Measurements from ENCODE around the gene CEBPE. TPM values are rescaled to one million over a fixed set of nuclear protein-coding genes. Genes with fewer than 3 reads are reported as not detected.
"Not testable (repeated sequence)": the region's sequence is repeated elsewhere in the genome, so short reads cannot be mapped to it uniquely, and the experiment has no call there.

CEBPE gene
- total RNA-seq, 1 donor from 2014 or later: 0.09 TPM

DNA sequence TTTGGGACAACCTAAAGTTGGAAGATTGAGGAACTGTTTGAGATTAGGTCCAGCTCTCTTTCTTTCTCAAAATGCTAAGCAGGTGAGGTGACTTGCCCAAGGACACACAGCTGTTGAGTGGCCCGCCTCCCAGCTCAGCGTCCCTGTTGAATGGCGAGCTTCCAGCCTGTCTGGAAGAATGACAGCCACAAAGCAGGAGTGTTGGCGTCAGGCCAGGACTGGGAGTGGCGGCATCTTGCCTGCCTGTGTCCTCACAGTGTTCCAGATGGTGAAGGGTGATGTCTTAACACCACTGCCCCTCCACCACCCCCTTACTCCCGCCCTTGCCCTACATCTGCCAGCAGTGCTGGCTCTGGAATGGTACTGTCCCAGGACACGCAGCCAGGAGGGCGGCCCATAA is 4.4 kb upstream of the CEBPE start:
- intact Hi-C loops (cut with micrococcal nuclease): loop anchor here (5.0 kb wide), 1 partner anchor 174 kb away; no protein-coding TSS in a partner anchor

DNA sequence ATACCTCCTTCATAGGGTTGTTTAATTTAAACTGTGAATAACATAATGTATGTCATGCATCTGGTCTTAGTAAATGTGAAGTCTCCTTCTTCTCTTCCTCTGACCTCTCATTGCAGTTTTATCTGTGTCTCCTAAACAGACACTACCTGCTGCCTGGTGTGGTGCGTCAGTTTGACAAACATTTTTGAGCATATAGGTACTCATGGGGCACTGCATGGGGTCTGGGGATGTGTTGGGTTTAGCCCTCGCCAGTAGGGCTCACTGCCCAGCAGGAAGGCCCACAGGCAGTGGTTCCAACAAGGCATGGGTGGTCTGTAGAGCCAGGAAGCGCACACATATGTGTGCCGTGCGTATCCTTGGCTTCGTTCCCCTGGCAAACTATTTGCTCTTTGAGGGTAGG is 3.0 kb upstream of the CEBPE start:
- intact Hi-C loops (cut with micrococcal nuclease): loop anchor here (5.0 kb wide), 1 partner anchor 175 kb away; no protein-coding TSS in a partner anchor

DNA sequence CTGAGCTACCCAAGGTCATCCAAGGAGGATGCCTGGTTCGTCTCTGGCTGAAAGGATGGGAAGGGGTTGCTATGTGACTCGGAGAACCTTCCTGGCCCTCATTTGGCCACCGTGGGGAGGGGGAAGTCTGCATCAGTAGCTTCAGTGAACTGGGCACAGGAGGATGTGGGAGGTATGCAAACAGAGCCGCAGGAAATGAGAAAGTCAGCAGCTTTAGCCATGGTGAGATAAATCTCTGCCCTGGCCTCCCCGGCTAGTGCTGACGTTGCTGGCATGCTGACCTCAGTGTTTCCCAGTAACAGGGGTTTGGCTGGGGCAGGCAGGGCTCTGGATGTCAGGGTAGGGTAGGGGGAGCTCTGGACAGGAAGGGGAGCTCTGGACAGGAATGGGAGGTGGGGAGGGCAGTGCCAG is 2.3 kb upstream of the CEBPE start:
- intact Hi-C loops (cut with micrococcal nuclease): loop anchor here (1.0 to 5.0 kb wide), 2 partner anchors 66 to 176 kb away; no protein-coding TSS in a partner anchor

DNA sequence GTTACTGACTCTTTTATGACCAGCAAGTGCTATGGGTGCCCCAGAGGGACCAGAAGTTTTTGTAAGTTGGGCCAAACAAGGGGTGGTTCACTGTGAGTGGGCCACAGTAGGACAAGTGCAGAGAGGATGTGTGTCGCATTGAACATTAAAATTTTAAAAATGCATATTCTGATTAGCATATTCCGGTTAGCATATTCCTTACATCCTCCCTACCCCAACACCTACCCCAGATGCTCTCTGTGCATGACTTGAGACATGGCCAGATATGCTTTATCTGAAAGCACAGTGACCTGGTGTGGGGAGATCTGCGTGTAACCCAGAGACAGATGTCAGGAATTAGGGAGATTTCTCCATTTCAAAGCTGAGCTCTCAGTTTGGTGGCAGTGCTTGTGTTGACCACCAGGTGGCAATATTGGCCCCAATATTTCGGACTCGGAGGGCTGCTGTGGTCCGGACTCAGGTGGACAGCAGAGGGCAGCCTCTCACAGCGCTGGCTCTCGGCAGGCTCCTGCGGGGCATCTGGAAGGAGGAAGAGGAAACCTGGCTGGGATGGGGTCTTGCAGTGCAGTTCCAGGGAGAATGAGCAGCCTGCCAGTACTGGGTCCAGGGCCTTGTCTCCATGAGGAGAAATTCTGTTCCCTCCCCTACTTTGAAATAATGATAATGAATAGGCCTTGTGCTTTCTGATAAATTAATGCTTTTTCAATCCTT is 1.6 kb upstream of the CEBPE start:
- intact Hi-C loops (cut with micrococcal nuclease): loop anchor here (1.0 to 5.0 kb wide), 3 partner anchors 67 to 260 kb away; no protein-coding TSS in a partner anchor

DNA sequence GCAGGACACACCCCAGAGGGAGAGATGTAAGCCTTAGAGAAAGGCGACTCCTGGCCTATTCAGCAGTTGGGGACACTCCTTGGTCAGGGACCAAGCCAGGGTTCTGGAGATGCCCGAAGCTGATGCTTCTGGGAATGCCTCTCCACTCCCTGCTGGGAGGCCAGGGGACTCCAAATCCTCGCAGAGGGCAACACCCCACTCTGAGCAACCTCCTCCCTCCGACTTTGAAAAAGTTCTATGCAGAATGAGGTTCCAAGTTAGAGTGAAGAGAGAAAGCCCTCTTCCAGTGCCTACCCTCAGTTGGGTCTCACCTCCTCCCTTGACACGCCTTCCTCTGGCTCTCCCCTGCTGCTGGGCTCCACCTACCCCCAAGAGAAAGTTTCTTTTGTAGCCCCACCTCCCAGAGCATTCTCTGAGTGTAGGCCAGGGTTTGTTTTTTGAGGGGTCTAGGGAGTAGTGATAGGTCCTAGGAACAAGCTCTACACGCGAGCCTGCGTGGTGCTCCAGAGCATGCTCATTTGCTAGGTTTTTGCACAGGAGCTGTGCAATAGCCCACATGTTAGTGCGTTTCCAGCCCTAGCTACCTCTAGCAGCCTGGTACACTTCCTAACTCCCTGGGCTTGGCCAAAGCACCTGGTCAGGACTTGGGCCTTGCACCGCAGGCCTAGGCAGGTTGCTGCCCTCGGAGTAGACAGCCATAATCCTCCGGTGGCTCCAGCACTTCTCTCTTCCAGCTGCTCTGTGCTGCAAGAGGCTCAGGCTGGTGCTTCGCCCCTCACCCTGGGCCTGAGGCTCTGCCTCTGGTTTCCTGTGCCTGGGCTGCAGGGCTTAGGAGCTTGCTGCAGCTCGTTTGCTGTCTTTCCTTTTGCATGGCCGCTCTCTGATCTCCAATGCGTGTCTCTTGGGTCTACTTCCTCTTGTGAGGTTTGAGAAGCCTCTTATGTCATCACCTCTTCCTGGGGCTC is 590 bp upstream of the CEBPE start:
- intact Hi-C loops (cut with micrococcal nuclease): loop anchor here (1.0 to 5.0 kb wide), 2 partner anchors 178 to 261 kb away; no protein-coding TSS in a partner anchor

DNA sequence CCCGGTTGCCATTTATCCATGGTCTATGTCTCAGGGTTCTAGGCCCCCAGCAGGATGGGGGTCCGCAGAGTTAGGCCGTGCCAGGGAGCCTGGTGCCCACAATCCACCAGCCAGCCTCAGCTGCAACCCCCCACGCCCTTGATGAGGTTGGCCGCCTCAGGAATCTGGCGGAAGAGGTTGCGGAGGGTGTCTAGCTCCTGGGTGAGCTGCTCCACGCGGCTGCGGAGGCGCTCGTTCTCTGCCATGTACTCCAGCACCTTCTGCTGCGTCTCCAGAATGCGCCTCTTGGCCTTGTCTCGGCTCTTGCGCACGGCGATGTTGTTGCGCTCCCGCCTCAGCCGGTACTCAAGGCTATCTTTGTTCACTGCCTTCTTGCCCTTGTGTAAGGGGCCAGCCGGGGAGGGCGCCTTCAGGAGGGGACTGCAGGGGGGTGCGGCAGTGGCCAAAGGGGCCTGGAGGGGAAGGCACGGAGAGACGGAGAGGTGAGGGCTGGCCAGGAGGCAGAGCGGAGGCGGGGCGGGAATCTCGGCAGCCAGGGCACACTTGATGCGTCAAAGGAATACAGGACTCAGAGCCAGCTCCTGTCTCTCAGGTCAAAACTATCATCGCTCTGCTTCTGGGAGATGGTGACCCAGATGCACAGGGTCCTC is 1.6 kb downstream of the CEBPE start:
- intact Hi-C loops (cut with micrococcal nuclease): no loop called here

DNA sequence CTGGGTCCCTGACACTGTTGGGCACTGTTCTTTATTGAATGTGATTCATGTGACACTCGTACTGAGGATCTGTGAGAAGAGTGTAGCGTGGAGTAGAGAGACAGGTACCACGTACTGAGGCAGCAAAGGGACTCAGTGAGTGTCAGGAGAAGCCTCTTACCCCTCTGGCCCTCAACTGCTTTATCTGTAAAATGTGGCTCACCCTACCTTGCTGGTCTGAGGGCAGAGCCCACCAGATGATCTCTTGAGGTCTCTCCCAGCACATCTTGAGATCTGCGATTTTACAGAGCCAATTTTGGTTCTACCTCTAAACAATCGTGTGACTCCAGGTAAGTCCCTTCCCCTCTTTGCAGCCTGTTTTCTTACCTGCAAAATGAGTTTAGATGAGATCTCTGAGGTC is 3.1 kb downstream of the CEBPE start:
- intact Hi-C loops (cut with micrococcal nuclease): no loop called here

DNA sequence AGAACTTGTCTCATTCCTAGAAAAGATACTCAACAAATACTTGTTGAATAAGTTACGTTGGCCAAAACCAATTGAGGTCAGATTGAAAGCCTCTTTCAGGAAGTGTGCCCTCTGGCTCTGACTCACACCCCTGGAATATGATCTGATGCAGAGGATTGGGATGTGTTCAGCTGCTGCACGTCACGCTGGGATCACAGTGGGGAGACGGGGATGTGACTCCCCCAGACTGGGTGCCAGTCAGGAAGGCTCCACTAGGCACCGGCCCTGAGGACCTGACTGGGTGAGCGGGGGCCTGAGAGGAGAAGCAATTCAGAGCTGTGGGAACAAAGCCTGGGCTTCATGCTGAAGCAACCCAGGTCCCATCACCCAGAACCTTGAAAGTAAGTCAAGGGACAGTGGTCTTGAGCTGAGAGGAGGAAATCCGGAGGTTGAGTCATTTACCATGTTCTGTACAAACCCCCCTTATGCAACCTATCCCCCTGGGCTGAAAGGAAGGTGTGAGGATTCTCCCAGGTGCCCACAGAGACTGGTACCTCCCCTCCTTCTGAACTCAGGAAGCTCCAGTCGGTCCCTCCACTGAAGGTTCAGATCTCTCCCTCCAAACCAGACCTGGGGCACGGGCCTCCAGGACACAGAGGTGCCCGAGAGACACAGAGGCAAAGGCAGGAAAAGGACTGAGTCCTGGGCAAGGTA is 3.9 kb downstream of the CEBPE start:
- intact Hi-C loops (cut with micrococcal nuclease): no loop called here

DNA sequence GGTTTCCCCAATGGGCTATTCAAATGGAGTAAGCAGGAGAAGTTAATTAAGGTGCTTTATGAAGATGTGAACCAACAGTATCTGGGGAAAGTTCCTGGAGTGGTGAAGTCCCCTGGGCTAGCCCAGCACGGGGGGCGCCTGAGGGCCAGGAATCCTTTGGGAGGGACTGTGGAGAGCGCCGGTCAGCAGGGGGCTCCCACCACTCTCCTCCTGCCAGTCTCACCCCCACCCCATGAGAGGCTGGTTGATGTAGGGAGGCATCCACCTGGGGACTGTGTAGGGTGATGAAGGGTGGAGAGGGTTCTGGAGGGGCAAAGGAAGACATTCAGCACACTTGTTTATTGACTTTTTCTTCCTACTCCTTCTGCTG is 4.4 kb downstream of the CEBPE start:
- intact Hi-C loops (cut with micrococcal nuclease): no loop called here

DNA sequence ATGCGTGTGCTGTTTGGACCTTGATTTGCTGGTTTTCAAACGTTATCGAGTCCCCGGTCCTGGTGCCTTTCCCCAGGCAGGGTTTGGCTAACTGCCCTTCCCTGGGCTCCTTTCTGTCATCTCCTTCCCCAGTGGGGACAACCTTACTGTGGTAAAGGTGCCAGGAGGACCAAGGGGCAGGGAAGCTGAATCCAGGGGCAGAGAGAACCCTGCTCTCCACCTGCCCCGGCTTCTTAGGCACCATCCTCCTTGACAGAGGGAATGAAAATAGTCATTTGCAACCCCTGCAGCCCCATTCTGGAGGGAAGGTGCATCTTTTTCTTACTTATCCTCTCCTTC is 5.0 kb downstream of the CEBPE start:
- intact Hi-C loops (cut with micrococcal nuclease): no loop called here

DNA sequence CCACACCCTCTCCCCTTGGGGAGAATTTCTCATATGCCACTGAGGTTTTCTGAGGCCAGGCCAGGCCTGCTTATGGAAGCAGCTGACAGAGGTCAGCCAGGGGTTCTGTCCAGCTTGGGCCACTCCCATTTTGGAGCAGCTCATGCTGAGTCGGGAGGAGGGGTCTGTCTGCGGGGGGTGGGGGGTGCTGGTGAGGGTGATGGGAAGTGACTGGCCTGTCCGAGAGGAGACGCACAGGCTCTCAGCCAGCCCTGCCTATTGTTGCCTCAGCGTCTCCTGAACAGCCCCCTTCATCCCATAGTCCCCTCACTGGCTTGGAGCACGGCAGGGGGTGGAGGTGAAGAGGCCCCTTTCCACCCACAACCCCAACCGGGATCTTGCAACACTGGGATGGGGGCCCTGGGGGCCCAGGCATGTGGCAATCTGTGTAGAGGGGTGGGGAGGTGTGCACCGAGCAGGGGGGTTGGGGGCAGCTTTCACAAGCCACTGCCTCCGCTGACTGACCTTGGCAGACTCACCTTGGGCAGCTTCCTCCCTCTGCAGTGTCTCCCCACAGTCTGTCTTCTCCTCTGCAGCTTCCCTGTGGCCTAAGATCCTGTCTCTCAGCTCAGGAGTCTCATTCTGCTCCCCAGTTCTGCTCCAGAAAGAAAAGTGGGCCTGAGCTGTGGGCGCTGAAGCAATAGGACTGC is 5.5 kb downstream of the CEBPE start:
- intact Hi-C loops (cut with micrococcal nuclease): no loop called here

DNA sequence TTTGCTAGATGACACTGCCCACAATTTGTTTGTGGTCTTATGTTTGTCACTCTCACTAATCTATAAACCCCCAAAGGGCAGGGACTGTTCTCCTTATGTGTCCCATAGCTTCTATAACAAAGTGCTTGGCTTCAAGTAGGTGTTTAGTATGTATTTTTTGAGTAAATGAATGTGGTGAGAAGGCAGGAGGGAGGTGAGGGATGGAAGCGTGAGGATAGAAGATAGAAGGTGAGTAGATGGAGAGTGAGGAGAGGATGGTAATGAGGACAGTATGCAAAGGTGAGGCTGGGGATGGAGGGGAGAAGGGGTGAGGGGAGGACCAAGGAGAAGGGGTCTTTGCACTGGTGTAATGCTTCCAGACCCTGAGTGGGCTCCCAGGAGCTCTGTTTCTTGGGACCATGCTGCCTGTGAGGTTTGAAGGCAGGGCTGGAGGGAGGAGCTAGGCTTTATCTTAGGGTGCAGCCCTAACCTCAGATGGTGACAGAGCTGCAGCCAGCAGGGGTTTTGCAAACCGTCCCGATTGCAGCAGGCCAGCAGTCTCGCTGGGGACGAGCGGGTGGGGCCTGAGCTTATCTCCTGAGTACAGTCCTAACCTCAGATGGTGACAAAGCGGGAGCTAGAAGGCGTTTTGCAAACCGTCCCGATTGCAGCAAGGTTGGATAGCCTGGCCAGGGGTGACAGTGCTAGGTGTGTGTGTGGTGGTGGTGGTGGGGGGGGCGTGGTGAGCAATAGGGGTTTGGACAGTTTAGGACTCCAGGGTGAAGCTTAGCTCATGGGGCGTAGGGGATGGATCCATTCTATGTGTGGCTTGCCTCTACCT is 6.5 kb downstream of the CEBPE start:
- intact Hi-C loops (cut with micrococcal nuclease): no loop called here

DNA sequence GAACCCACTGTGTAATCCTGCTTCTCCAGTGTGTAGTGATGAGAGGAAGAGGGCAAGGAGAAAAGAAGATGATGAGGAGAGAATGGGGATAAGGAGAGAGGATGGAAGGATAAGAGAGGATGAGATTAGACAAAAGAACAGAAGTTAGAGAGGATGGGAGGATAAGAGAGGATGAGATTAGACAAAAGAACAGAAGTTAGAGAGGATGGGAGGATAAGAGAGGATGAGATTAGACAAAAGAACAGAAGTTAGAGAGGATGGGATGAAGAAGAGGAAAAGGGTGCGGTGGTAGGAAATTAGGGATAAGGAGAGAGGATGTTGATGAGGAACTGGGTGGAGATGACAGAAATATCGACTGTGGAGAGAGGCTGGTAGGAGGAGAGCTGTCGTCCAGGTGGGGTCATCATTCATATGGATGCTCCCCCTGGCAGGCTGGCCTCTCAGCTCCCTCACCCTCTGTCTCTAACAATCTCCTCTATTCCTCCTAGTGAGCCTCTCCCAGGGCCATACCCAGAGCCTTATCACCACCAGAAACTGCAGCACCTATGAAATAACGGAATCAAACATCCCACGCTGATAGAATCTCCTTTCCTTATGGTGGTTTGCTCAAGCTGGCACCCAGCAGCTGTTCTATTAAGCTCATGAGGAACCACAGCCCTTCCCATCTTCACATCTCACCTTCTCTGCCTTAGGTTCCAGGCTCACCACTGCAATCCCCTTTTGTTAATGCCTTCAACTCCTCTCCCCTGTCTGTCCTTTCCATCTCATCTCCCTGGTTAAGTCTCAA is 8.3 kb downstream of the CEBPE start:
- intact Hi-C loops (cut with micrococcal nuclease): no loop called here

DNA sequence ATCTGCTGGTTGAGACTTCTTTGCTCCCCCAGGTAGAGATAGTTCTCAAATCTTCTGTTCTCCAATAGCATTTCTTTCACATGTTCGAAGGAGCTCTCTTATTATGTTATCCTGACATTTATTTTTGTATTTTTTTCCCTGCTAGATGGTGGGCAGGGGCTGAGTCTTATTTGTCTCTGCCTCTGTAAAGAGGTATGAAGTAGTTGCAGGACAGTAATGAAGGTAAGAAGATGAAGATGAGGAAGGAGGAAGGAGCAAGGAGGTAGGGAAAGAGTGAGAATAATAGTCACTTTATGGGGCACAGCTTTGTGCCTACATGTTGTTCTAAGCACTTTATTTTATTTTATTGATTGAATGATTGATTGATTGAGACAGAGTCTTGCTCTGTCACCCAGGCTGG is 9.3 kb downstream of the CEBPE start:
- intact Hi-C loops (cut with micrococcal nuclease): no loop called here

DNA sequence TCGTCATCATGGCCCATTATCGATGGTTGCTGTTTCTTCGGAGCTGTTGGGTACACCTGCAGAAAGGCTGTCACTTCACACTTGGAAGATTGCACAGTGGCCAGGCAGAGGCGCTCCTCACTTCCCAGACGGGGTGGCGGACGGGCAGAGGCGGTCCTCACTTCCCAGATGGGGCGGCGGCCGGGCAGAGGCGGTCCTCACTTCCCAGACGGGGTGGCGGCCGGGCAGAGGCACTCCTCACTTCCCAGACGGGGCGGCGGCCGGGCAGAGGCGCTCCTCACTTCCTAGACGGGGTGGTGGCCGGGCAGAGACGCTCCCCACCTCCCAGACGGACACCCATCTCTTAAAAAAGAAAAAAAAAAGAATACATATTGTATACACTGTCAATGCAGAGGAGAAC is 10.9 kb downstream of the CEBPE start:
- intact Hi-C loops (cut with micrococcal nuclease): not testable (repeated sequence)

DNA sequence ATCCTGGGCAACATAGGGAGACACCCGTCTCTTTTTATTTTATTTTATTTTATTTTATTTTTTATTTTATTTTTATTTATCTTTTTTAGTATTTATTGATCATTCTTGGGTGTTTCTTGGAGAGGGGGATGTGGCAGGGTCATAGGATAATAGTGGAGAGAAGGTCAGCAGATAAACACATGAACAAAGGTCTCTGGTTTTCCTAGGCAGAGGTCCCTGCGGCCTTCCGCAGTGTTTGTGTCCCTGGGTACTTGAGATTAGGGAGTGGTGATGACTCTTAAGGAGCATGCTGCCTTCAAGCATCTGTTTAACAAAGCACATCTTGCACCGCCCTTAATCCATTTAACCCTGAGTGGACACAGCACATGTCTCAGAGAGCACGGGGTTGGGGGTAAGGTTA is 11.4 kb downstream of the CEBPE start:
- intact Hi-C loops (cut with micrococcal nuclease): not testable (repeated sequence)

DNA sequence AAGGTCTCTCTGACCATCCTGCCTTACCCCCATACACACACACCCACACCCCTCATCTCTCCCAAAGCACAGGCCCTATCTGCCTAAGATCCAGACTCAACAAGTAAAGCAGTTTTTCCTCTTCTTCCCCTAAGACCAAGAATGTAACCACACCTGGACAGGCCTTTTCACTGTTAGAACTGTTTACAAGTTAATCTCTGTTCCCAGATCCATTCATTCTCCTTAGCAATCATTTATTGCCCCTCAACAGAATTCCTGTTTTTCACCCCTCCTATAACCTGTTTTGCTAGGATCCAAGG is 12.4 kb downstream of the CEBPE start:
- intact Hi-C loops (cut with micrococcal nuclease): no loop called here

DNA sequence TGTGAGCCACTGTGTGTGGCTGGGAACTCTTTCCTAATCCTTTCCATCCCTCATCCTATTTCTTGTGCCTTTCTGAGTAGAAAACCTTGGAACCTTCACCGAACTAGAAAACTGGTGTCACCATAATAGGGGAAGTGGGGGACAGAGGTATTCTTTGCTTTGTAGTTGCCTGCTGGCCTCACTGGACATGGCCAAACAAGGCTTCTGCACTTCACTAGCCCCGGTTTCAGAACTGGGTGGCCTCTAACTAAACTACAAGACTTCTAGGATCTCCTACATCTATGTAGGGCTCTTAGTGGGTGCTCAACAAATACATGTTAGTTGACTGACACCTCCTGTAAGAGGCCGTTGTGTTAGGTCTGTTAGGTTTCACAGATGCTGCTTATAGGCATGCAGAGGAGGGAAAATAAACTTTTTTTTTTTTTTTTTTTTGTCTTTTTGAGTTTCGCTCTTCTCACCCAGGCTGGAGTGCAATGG is 13.7 kb downstream of the CEBPE start:
- intact Hi-C loops (cut with micrococcal nuclease): no loop called here

All from T-helper 2 cell treated with Interferon-gamma antibody and Interleukin-4, amounts not matched to agents 100 ng/mL and 5 ng/mL, for 36 hours (primary cell).